K562 (cell line): ENCODE results near the gene LUC7L. TPM values are rescaled to one million over a fixed set of nuclear protein-coding genes. Genes with fewer than 3 reads are reported as not detected.

Experiments
- ELF4 ChIP-seq: fragments of 450-650 bp; formaldehyde crosslinking; IDR thresholded peaks from 2 replicates; pipeline ENCODE4 v1.4.0; 2022; ENCODE audit warnings: missing genetic modification characterization
- ERF ChIP-seq: fragments of 450-650 bp; formaldehyde crosslinking; IDR thresholded peaks from 2 replicates; pipeline ENCODE4 v1.4.0; 2020; ENCODE audit warnings: mild to moderate bottlenecking, mixed read lengths
- GTF2F1 ChIP-seq: IDR thresholded peaks from 2 replicates; pipeline ENCODE4 v1.6.1; 2011; ENCODE audit warnings: low read depth, low read length, improper control_type of control experiment
- JUNB ChIP-seq: fragments of 450-650 bp; formaldehyde crosslinking; conservative IDR thresholded peaks from 2 replicates; pipeline ENCODE4 v1.4.0; 2020; ENCODE audit warnings: mild to moderate bottlenecking
- MYC ChIP-seq, 2 experiments: fragments of 250-450 bp in 1 of 2; sonication (Bioruptor Pico) in 1 of 2; IDR thresholded peaks; 2 replicates each; pipeline versions ENCODE4 v1.5.1 to v1.6.1; 2012 to 2021; ENCODE audit warnings: low read depth in 2 of 2, borderline replicate concordance in 1 of 2, improper control_type of control experiment in 1 of 2, low read length in 1 of 2, mild to moderate bottlenecking in 1 of 2, moderate library complexity in 1 of 2
- NCOA4 ChIP-seq: fragments of 450-650 bp; IDR thresholded peaks from 2 replicates; pipeline ENCODE4 v1.6.1; 2018; ENCODE audit warnings: mild to moderate bottlenecking; ENCODE audit not compliant: partially characterized antibody
- NFE2 ChIP-seq: IDR thresholded peaks from 2 replicates; pipeline ENCODE4 v1.6.1; 2014; ENCODE audit warnings: antibody characterized with exemption, low read depth
- POLR2G ChIP-seq: fragments of 200-400 bp; formaldehyde crosslinking; IDR thresholded peaks from 2 replicates; pipeline ENCODE4 v1.6.1; 2017; ENCODE audit warnings: low read depth, mild to moderate bottlenecking, antibody characterized with exemption, low read length, moderate library complexity
- RBFOX2 ChIP-seq: fragments of 200-400 bp; formaldehyde crosslinking; IDR thresholded peaks from 2 replicates; pipeline ENCODE4 v1.6.1; 2017; ENCODE audit warnings: low read depth, mild to moderate bottlenecking, low read length, moderate library complexity
- SIN3A ChIP-seq, 2 experiments: fragments of 150-350 bp in 1 of 2; IDR thresholded peaks; 2 replicates each; pipeline ENCODE4 v1.6.1; 2011 to 2016; ENCODE audit warnings: borderline replicate concordance in 2 of 2, low read depth in 2 of 2, low read length in 2 of 2, mild to moderate bottlenecking in 2 of 2, moderate library complexity in 2 of 2; ENCODE audit not compliant: control insufficient read depth in 1 of 2
- ZNF699 ChIP-seq: fragments of 250-450 bp; sonication (Bioruptor Pico); IDR thresholded peaks from 2 replicates; pipeline ENCODE4 v1.8.0; 2021; ENCODE audit warnings: mild to moderate bottlenecking, moderate library complexity; ENCODE audit not compliant: insufficient replicate concordance
- ZZZ3 ChIP-seq: fragments of 450-650 bp; IDR thresholded peaks from 2 replicates; pipeline ENCODE4 v1.6.1; 2016; ENCODE audit warnings: antibody characterized with exemption, mild to moderate bottlenecking, moderate library complexity
- polyA plus RNA-seq, 8 experiments: library from polyadenylated mRNA; depleted of rRNA in 4 of 8; stranded (reverse) in 5 of 8; unstranded in 3 of 8; fragments of >200 nt; fragmentation: Nextera tagmentation in 2 of 8; fragmentation: Illumina TruSeq in 1 of 8; extraction: Ambion mirVana in 2 of 8; extraction: Trizol in 1 of 8; gene quantifications; 2 replicates each; pipeline versions ENCODE4 v1.2.1 to v1.2.3, GENCODE V29; 2011 to 2014; ENCODE audit warnings: inconsistent platforms in 1 of 8, missing spikeins in 1 of 8
- total RNA-seq, 7 experiments: library from RNA; depleted of rRNA in 6 of 7; stranded (reverse); fragments of >200 nt in 6 of 7; fragmentation: Illumina TruSeq in 2 of 7; extraction: Trizol in 2 of 7; gene quantifications; 2 replicates each; pipeline versions ENCODE4 v1.2.1 to v1.2.3, GENCODE V29; 2011 to 2021; ENCODE audit warnings: low replicate concordance in 1 of 7
- TF ChIP-seq, protein P1 (sequence below): sonication (generic); formaldehyde crosslinking; IDR thresholded peaks from 2 replicates; pipeline ENCODE4 v1.8.0; 2022; ENCODE audit warnings: mild to moderate bottlenecking, missing genetic modification reagents
- TF ChIP-seq, protein P2 (sequence below), 2 experiments: fragments of 450-650 bp in 1 of 2; sonication (generic) in 1 of 2; formaldehyde crosslinking in 1 of 2; IDR thresholded peaks in 1 of 2; conservative IDR thresholded peaks in 1 of 2; 2 replicates each; pipeline versions ENCODE4 v1.6.1 to v1.8.1; 2016 to 2023; ENCODE audit warnings: mild to moderate bottlenecking in 2 of 2, moderate library complexity in 2 of 2, inconsistent platforms in 1 of 2, missing genetic modification reagents in 1 of 2
- TF ChIP-seq, protein P3 (sequence below): fragments of 250-450 bp; sonication (Bioruptor Pico); IDR thresholded peaks from 2 replicates; pipeline ENCODE4 v1.4.0; 2020; ENCODE audit warnings: mild to moderate bottlenecking, moderate library complexity, borderline replicate concordance
- TF ChIP-seq, protein P4 (sequence below): fragments of 450-650 bp; IDR thresholded peaks from 2 replicates; pipeline ENCODE4 v1.6.1; 2017; ENCODE audit warnings: antibody characterized with exemption, mild to moderate bottlenecking

LUC7L gene
- total and polyA plus RNA-seq, 9 of the 15 experiments (the other 6 are each of a cell fraction or from before 2014, with no cell fraction given), result 1.7 to 93.3 (median 59.5) TPM

DNA sequence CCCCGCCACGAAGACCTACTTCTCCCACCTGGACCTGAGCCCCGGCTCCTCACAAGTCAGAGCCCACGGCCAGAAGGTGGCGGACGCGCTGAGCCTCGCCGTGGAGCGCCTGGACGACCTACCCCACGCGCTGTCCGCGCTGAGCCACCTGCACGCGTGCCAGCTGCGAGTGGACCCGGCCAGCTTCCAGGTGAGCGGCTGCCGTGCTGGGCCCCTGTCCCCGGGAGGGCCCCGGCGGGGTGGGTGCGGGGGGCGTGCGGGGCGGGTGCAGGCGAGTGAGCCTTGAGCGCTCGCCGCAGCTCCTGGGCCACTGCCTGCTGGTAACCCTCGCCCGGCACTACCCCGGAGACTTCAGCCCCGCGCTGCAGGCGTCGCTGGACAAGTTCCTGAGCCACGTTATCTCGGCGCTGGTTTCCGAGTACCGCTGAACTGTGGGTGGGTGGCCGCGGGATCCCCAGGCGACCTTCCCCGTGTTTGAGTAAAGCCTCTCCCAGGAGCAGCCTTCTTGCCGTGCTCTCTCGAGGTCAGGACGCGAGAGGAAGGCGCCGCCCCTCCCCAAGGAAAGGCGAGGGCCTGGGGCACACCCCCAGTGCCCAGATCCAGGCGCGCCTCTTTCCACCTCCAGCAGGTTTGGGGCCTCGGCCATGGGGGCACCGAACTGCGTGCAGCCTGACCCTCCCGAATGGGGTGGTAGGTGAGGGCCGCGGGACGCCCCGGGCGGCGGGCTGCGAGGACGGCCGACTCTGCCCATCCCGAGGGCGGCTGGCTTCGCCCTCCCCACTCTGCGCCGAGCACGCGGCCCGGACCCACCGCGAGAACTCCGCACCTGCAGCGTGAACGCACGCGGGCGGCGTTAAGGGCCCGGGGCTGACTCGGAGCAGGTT lies 48.3 kb downstream of the LUC7L start (continued):
- TF ChIP-seq RBFOX2 (peak; percentile 92), POLR2G (peak; percentile 93), ZZZ3 (no peak), ELF4 (CRISPR knock-in tag) (peak; percentile 11; the same call in 1 of the 2 replicates), JUNB (CRISPR knock-in tag) (no peak), SIN3A (IDR thresholded peaks at IDR 0.05; ENCODE audit: borderline replicate concordance in 2 of 2, control insufficient read depth in 1 of 2, low read depth in 2 of 2, low read length in 2 of 2) (peak; percentile 5 to 45; a peak in 2 of 4 replicates), NFE2 (no peak), ERF (CRISPR knock-in tag) (peak; percentile 48; the same call in 1 of the 2 replicates), NCOA4 (no peak), GTF2F1 (no peak), MYC (IDR thresholded peaks at IDR 0.05; ENCODE audit: low read depth, low read length) (peak; percentile 97), MYC (CRISPR knock-in tag; IDR thresholded peaks at IDR 0.05; ENCODE audit: borderline replicate concordance, low read depth) (0 out of 2 replicates have a peak, but pooled peaks have one; percentile 66), ZNF699 (CRISPR knock-in tag) (no peak)
- TF ChIP-seq, protein P1, sequence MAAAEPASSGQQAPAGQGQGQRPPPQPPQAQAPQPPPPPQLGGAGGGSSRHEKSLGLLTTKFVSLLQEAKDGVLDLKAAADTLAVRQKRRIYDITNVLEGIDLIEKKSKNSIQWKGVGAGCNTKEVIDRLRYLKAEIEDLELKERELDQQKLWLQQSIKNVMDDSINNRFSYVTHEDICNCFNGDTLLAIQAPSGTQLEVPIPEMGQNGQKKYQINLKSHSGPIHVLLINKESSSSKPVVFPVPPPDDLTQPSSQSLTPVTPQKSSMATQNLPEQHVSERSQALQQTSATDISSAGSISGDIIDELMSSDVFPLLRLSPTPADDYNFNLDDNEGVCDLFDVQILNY (CRISPR knock-in tag), result peak; percentile 100
- TF ChIP-seq, protein P2, sequence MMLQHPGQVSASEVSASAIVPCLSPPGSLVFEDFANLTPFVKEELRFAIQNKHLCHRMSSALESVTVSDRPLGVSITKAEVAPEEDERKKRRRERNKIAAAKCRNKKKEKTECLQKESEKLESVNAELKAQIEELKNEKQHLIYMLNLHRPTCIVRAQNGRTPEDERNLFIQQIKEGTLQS (IDR thresholded peaks at IDR 0.05), result no peak
- TF ChIP-seq, protein P2 (CRISPR knock-in tag; conservative IDR thresholded peaks at IDR 0.05), result peak; percentile 95
- TF ChIP-seq, protein P3, sequence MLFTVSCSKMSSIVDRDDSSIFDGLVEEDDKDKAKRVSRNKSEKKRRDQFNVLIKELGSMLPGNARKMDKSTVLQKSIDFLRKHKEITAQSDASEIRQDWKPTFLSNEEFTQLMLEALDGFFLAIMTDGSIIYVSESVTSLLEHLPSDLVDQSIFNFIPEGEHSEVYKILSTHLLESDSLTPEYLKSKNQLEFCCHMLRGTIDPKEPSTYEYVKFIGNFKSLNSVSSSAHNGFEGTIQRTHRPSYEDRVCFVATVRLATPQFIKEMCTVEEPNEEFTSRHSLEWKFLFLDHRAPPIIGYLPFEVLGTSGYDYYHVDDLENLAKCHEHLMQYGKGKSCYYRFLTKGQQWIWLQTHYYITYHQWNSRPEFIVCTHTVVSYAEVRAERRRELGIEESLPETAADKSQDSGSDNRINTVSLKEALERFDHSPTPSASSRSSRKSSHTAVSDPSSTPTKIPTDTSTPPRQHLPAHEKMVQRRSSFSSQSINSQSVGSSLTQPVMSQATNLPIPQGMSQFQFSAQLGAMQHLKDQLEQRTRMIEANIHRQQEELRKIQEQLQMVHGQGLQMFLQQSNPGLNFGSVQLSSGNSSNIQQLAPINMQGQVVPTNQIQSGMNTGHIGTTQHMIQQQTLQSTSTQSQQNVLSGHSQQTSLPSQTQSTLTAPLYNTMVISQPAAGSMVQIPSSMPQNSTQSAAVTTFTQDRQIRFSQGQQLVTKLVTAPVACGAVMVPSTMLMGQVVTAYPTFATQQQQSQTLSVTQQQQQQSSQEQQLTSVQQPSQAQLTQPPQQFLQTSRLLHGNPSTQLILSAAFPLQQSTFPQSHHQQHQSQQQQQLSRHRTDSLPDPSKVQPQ (CRISPR knock-in tag), result no peak
- TF ChIP-seq, protein P4, sequence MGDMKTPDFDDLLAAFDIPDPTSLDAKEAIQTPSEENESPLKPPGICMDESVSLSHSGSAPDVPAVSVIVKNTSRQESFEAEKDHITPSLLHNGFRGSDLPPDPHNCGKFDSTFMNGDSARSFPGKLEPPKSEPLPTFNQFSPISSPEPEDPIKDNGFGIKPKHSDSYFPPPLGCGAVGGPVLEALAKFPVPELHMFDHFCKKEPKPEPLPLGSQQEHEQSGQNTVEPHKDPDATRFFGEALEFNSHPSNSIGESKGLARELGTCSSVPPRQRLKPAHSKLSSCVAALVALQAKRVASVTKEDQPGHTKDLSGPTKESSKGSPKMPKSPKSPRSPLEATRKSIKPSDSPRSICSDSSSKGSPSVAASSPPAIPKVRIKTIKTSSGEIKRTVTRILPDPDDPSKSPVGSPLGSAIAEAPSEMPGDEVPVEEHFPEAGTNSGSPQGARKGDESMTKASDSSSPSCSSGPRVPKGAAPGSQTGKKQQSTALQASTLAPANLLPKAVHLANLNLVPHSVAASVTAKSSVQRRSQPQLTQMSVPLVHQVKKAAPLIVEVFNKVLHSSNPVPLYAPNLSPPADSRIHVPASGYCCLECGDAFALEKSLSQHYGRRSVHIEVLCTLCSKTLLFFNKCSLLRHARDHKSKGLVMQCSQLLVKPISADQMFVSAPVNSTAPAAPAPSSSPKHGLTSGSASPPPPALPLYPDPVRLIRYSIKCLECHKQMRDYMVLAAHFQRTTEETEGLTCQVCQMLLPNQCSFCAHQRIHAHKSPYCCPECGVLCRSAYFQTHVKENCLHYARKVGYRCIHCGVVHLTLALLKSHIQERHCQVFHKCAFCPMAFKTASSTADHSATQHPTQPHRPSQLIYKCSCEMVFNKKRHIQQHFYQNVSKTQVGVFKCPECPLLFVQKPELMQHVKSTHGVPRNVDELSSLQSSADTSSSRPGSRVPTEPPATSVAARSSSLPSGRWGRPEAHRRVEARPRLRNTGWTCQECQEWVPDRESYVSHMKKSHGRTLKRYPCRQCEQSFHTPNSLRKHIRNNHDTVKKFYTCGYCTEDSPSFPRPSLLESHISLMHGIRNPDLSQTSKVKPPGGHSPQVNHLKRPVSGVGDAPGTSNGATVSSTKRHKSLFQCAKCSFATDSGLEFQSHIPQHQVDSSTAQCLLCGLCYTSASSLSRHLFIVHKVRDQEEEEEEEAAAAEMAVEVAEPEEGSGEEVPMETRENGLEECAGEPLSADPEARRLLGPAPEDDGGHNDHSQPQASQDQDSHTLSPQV, result peak; percentile 98
